Kidney (tissue), 14 donors: ENCODE data around the gene CFAP251. TPM values are rescaled to one million over a fixed set of nuclear protein-coding genes. Genes with fewer than 3 reads are reported as not detected.

Experiments used
- DNase-seq, 5 donors: peaks; one replicate each; pipeline ENCODE4 v3.0.0-alpha.2; 2013 to 2020
- FAIRE-seq: peaks from 2 replicates; lab custom pipeline; 2012; peaks lifted over from hg19 to GRCh38; lab: Jason Lieb, UNC
- H3K27ac ChIP-seq, 2 donors: one replicate each; pipeline ENCODE4 v1.7.0; 2013; ENCODE audit warnings: low read depth in 2 of 2, low read length in 2 of 2, inconsistent platforms in 1 of 2
- H3K27me3 ChIP-seq: one replicate; pipeline ENCODE4 v1.7.1; 2013; ENCODE audit warnings: low read length, inconsistent platforms; ENCODE audit not compliant: control insufficient read depth, insufficient read depth
- H3K36me3 ChIP-seq, 3 donors: one replicate each; pipeline versions ENCODE4 v1.7.0 to v1.7.1; 2013; ENCODE audit warnings: low read length in 3 of 3, control low read depth in 1 of 3, inconsistent platforms in 1 of 3; ENCODE audit not compliant: insufficient read depth in 3 of 3, control insufficient read depth in 2 of 3
- H3K4me1 ChIP-seq, 3 donors: one replicate each; pipeline versions ENCODE4 v1.7.0 to v1.7.1; 2013; ENCODE audit warnings: low read length in 3 of 3, inconsistent platforms in 1 of 3, low read depth in 1 of 3; ENCODE audit not compliant: control insufficient read depth in 2 of 3, insufficient read depth in 2 of 3
- H3K4me3 ChIP-seq, 3 donors: one replicate each; pipeline versions ENCODE4 v1.7.0 to v1.8.1; 2013; ENCODE audit warnings: low read length in 3 of 3, control low read depth in 1 of 3, inconsistent platforms in 1 of 3
- H3K9ac ChIP-seq, 3 donors: one replicate each; pipeline versions ENCODE4 v1.7.0 to v1.7.1; 2013; ENCODE audit warnings: low read length in 3 of 3, control low read depth in 1 of 3, inconsistent platforms in 1 of 3
- H3K9me3 ChIP-seq, 3 donors: one replicate each; pipeline versions ENCODE4 v1.7.0 to v1.7.1; 2013; ENCODE audit warnings: low read length in 3 of 3, control low read depth in 1 of 3, inconsistent platforms in 1 of 3; ENCODE audit not compliant: control insufficient read depth in 2 of 3, insufficient read depth in 1 of 3
- intact Hi-C: fragments of 100-400 bp; cut with DNase I; formaldehyde crosslinking; loops from one replicate; pipeline ENCODE4 v1.11.1; 2022
- polyA plus RNA-seq: library from polyadenylated mRNA; stranded (reverse); fragments of 350-450 nt; fragmentation: Illumina TruSeq; extraction: RNeasy Lipid Tissue Mini Kit (QIAGEN cat#74804); gene quantifications from one replicate; pipeline ENCODE4 v1.2.3, GENCODE V29; 2014; ENCODE audit warnings: low read depth, low replicate concordance; ENCODE audit not compliant: insufficient read depth
- total RNA-seq: library from RNA; stranded (reverse); fragmentation: NEBNext Ultra II Directional; extraction: Animal tissue kit (Norgen Biotek cat#: 25700); gene quantifications from one replicate; pipeline ENCODE4 v1.2.1, GENCODE V29; 2021
- TF ChIP-seq, protein P1 (sequence below): IDR thresholded peaks from 3 replicates; pipeline ENCODE4 v1.5.1; 2012; ENCODE audit warnings: mild to moderate bottlenecking, moderate library complexity, borderline replicate concordance; ENCODE audit not compliant: insufficient read depth; ENCODE audit errors: extremely low read depth
- donor health status: control.
- donor health status: control.
- donor health status: control.
- donor health status: control.
- donor health status: control.
- donor health status: DM: yes; HTN: yes; CAD: no.
- donor health status: Normal renal cell carcinoma (clear cell type).

The CFAP251 gene
- total and polyA plus RNA-seq, 2 donors from 2014 or later: 2.9 to 10.8 TPM

GRCh38 chr12:121980892-121981272, 62.5 kb downstream of the CFAP251 start:
- no peak overlapping the region for H3K9ac ChIP-seq
- DNase-seq (no peak), FAIRE-seq (no peak)
- H3K4me1 ChIP-seq: no peaks in the 10 kb centered on the region
- intact Hi-C loops: no loop called here
- no peak overlapping the region for H3K4me3 ChIP-seq
- H3K9me3 ChIP-seq: no peaks in the 10 kb centered on the region
- no peaks in the 10 kb centered on the region for H3K27me3 ChIP-seq
- no peak overlapping the region for H3K27ac ChIP-seq
- H3K36me3 ChIP-seq: no peaks in the 10 kb centered on the region
- TF ChIP-seq, protein P1, sequence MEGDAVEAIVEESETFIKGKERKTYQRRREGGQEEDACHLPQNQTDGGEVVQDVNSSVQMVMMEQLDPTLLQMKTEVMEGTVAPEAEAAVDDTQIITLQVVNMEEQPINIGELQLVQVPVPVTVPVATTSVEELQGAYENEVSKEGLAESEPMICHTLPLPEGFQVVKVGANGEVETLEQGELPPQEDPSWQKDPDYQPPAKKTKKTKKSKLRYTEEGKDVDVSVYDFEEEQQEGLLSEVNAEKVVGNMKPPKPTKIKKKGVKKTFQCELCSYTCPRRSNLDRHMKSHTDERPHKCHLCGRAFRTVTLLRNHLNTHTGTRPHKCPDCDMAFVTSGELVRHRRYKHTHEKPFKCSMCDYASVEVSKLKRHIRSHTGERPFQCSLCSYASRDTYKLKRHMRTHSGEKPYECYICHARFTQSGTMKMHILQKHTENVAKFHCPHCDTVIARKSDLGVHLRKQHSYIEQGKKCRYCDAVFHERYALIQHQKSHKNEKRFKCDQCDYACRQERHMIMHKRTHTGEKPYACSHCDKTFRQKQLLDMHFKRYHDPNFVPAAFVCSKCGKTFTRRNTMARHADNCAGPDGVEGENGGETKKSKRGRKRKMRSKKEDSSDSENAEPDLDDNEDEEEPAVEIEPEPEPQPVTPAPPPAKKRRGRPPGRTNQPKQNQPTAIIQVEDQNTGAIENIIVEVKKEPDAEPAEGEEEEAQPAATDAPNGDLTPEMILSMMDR: no peak

DNA sequence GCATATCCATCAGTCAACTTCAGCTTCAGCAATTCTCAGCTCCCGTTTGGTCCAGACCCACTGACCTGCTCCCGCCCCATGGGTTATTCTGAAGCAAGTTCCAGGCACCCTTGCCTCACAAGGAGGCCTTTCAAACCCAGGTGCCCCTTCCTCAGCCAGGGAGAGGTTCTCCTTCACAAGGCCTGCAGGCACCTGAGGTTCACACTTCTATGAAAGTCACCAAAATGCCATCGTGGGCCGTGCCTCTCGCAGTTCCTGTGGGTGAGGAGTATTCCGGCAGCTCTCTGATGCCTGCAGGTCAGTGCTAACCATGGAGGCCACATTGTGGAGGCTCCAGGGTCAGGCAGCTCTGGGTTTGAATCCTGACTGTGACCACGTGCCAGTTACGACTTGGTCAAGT, 63.1 kb downstream of the CFAP251 start:
- Histone ChIP-seq H3K27ac (no peak overlapping the region), H3K9me3 (no peaks in the 10 kb centered on the region), H3K27me3 (no peaks in the 10 kb centered on the region), H3K4me1 (no peaks in the 10 kb centered on the region), H3K4me3 (no peak overlapping the region), H3K36me3 (no peaks in the 10 kb centered on the region), H3K9ac (no peak overlapping the region)
- intact Hi-C loops: no loop called here
- TF ChIP-seq, protein P1: no peak
- DNase-seq (no peak), FAIRE-seq (no peak)

GRCh38 chr12:121982950-121983349, 64.6 kb downstream of the CFAP251 start:
- TF ChIP-seq, protein P1: no peak
- no peak overlapping the region for H3K9ac ChIP-seq
- FAIRE-seq (no peak), DNase-seq (no peak)
- H3K4me3 ChIP-seq: no peak overlapping the region
- H3K27me3 ChIP-seq: no peaks in the 10 kb centered on the region
- intact Hi-C loops: no loop called here
- no peaks in the 10 kb centered on the region for H3K4me1 ChIP-seq
- H3K27ac ChIP-seq: no peak overlapping the region
- no peaks in the 10 kb centered on the region for H3K36me3 ChIP-seq
- H3K9me3 ChIP-seq: no peaks in the 10 kb centered on the region
